Measurements from ENCODE around the gene PCBP3.

Gene PCBP3

GRCh38 chr21:45796003-45796402 lies 152.5 kb downstream of the PCBP3 start:
- H3K9me3 ChIP-seq (ENCODE audit: insufficient read depth, low read length, severe bottlenecking): no peaks in the 10 kb centered on the region
- ATAC-seq (ENCODE audit: insufficient read depth, low read depth): no peak

GRCh38 chr21:45797338-45797737 lies 153.8 kb downstream of the PCBP3 start:
- Histone ChIP-seq H3K4me2 (ENCODE audit: insufficient read depth, low read length) (no peak overlapping the region), H3K27ac (ENCODE audit: low read length) (no peak overlapping the region), H3K4me1 (ENCODE audit: insufficient read depth, low read length) (no peaks in the 10 kb centered on the region), H3K79me2 (ENCODE audit: insufficient read depth, low read length) (no peaks in the 10 kb centered on the region), H3K36me3 (ENCODE audit: insufficient read depth, low read length) (no peaks in the 10 kb centered on the region), H3K9ac (ENCODE audit: low read depth, low read length) (no peak overlapping the region), H2AFZ (ENCODE audit: low read depth, low read length) (no peak overlapping the region), H3K9me3 (ENCODE audit: insufficient read depth, low read length, severe bottlenecking) (no peaks in the 10 kb centered on the region), H3K4me3 (ENCODE audit: low read depth in 1 of 2, low read length in 2 of 2) (no peak overlapping the region), H4K20me1 (ENCODE audit: insufficient read depth, low read length) (peaks cover 16% of the 10 kb centered on the region), H3K27me3 (ENCODE audit: insufficient read depth, low read length, poor library complexity) (no peaks in the 10 kb centered on the region)
- ATAC-seq (ENCODE audit: insufficient read depth, low read depth): no peak
- no peak for DNase-seq
- TF ChIP-seq CTCF (IDR thresholded peaks at IDR 0.05; ENCODE audit: borderline replicate concordance, extremely low read depth, low read length, poor library complexity, severe bottlenecking): no peak
- TF ChIP-seq EZH2 (IDR thresholded peaks at IDR 0.05; ENCODE audit: borderline replicate concordance, low read depth, low read length, severe bottlenecking): no peak

More at GRCh38 chr21:45796003-45796402, 152.5 kb downstream of the PCBP3 start:
- Histone ChIP-seq H3K36me3 (ENCODE audit: insufficient read depth, low read length) (no peaks in the 10 kb centered on the region), H3K9ac (ENCODE audit: low read depth, low read length) (no peak overlapping the region), H3K79me2 (ENCODE audit: insufficient read depth, low read length) (no peaks in the 10 kb centered on the region), H3K27me3 (ENCODE audit: insufficient read depth, low read length, poor library complexity) (no peaks in the 10 kb centered on the region), H3K4me1 (ENCODE audit: insufficient read depth, low read length) (no peaks in the 10 kb centered on the region), H2AFZ (ENCODE audit: low read depth, low read length) (no peak overlapping the region), H3K4me2 (ENCODE audit: insufficient read depth, low read length) (no peak overlapping the region), H3K4me3 (ENCODE audit: low read depth in 1 of 2, low read length in 2 of 2) (no peak overlapping the region), H3K27ac (ENCODE audit: low read length) (no peak overlapping the region), H4K20me1 (ENCODE audit: insufficient read depth, low read length) (peaks cover 6% of the 10 kb centered on the region)
- DNase-seq: no peak
- TF ChIP-seq EZH2 (IDR thresholded peaks at IDR 0.05; ENCODE audit: borderline replicate concordance, low read depth, low read length, severe bottlenecking) (no peak), CTCF (IDR thresholded peaks at IDR 0.05; ENCODE audit: borderline replicate concordance, extremely low read depth, low read length, poor library complexity, severe bottlenecking) (no peak)

GRCh38 chr21:45799765-45800338 lies 156.3 kb downstream of the PCBP3 start:
- H3K4me2 ChIP-seq (ENCODE audit: insufficient read depth, low read length): no peak overlapping the region
- no peaks in the 10 kb centered on the region for H3K27me3 ChIP-seq (ENCODE audit: insufficient read depth, low read length, poor library complexity)
- no peaks in the 10 kb centered on the region for H3K9me3 ChIP-seq (ENCODE audit: insufficient read depth, low read length, severe bottlenecking)
- ATAC-seq (ENCODE audit: insufficient read depth, low read depth) (peak; percentile 47; the same call in 1 of the 3 replicates), DNase-seq (no peak)
- no peak overlapping the region for H3K4me3 ChIP-seq (ENCODE audit: low read depth in 1 of 2, low read length in 2 of 2)
- H3K27ac ChIP-seq (ENCODE audit: low read length): no peak overlapping the region
- H4K20me1 ChIP-seq (ENCODE audit: insufficient read depth, low read length): peaks cover 18% of the 10 kb centered on the region
- H2AFZ ChIP-seq (ENCODE audit: low read depth, low read length): no peak overlapping the region
- no peak overlapping the region for H3K9ac ChIP-seq (ENCODE audit: low read depth, low read length)
- no peaks in the 10 kb centered on the region for H3K4me1 ChIP-seq (ENCODE audit: insufficient read depth, low read length)
- H3K79me2 ChIP-seq (ENCODE audit: insufficient read depth, low read length): no peaks in the 10 kb centered on the region
- no peak for TF ChIP-seq CTCF (IDR thresholded peaks at IDR 0.05; ENCODE audit: borderline replicate concordance, extremely low read depth, low read length, poor library complexity, severe bottlenecking)
- no peaks in the 10 kb centered on the region for H3K36me3 ChIP-seq (ENCODE audit: insufficient read depth, low read length)
